B cell (primary cell): ENCODE results near the gene KRTAP5-8. TPM values are rescaled to one million over a fixed set of nuclear protein-coding genes. Genes with fewer than 3 reads are reported as not detected.

Experiments
- ATAC-seq: fragments of 200-7000 bp; cut with Tn5 transposase; one replicate; pipeline ENCODE4 v1.10.0; 2021; ENCODE audit warnings: low read depth, mild to moderate bottlenecking, moderate number of reproducible peaks, moderate library complexity
- CTCF ChIA-PET: fragments of 350-600 bp; sonication (Branson Sonifier 250); formaldehyde crosslinking; loops from one replicate; lab custom pipeline; 2021; ENCODE audit warnings: antibody characterized with exemption, inconsistent platforms; lab: Charles Lee
- POLR2A ChIA-PET: fragments of 350-600 bp; sonication (Branson Sonifier 250); formaldehyde crosslinking; loops from one replicate; lab custom pipeline; 2021; ENCODE audit warnings: antibody characterized with exemption; lab: Charles Lee
- DNase-seq: peaks from one replicate; pipeline ENCODE4 v3.0.0; 2013
- H2AFZ ChIP-seq: 2 replicates; pipeline ENCODE4 v1.6.1; 2012; ENCODE audit warnings: mild to moderate bottlenecking, low read depth, low read length; ENCODE audit not compliant: insufficient read depth, poor library complexity, severe bottlenecking
- H3K27ac ChIP-seq, 2 donors: 1 replicate in 1 of 2; 2 replicates in 1 of 2; pipeline ENCODE4 v1.5.1; 2012 to 2013; ENCODE audit warnings: low read length in 2 of 2, mild to moderate bottlenecking in 2 of 2, moderate library complexity in 1 of 2
- H3K27me3 ChIP-seq, 4 experiments: fragments of 200-600 bp in 1 of 4; sonication (generic) in 1 of 4; replicated peaks in 1 of 4; 1 replicate in 2 of 4; 2 replicates in 2 of 4; pipeline versions ENCODE4 v1.6.1 to v1.7.0; 2013 to 2016; ENCODE audit warnings: low read length in 3 of 4, mild to moderate bottlenecking in 2 of 4, mixed read lengths in 1 of 4, moderate library complexity in 1 of 4; ENCODE audit not compliant: insufficient read depth in 4 of 4, control insufficient read depth in 3 of 4; ENCODE audit errors: control extremely low read depth in 1 of 4
- H3K36me3 ChIP-seq, 2 experiments: replicated peaks in 1 of 2; 1 replicate in 1 of 2; 2 replicates in 1 of 2; pipeline versions ENCODE4 v1.6.1 to v1.7.1; 2013; ENCODE audit warnings: low read length in 1 of 2; ENCODE audit not compliant: insufficient read depth in 2 of 2, control insufficient read depth in 1 of 2; ENCODE audit errors: control extremely low read depth in 1 of 2, extremely low read depth in 1 of 2
- H3K4me1 ChIP-seq, 2 donors: fragments of 200-600 bp in 1 of 2; sonication (generic) in 1 of 2; 1 replicate in 1 of 2; 2 replicates in 1 of 2; pipeline versions ENCODE4 v1.5.1 to v1.6.1; 2013 to 2017; ENCODE audit warnings: low read length in 2 of 2; ENCODE audit not compliant: control insufficient read depth in 2 of 2, insufficient read depth in 2 of 2
- H3K4me2 ChIP-seq: replicated peaks from 2 replicates; pipeline ENCODE3; 2012; ENCODE audit warnings: mild to moderate bottlenecking, low read depth, low read length; ENCODE audit not compliant: poor library complexity, severe bottlenecking
- H3K4me3 ChIP-seq, 5 experiments: fragments of 200-600 bp in 1 of 5; sonication (generic) in 1 of 5; 1 replicate in 3 of 5; 2 replicates in 2 of 5; pipeline versions ENCODE4 v1.5.1 to v1.7.0; 2011 to 2016; ENCODE audit warnings: low read length in 4 of 5, mild to moderate bottlenecking in 4 of 5, low read depth in 2 of 5, control low read depth in 1 of 5, moderate library complexity in 1 of 5; ENCODE audit not compliant: insufficient read depth in 1 of 5; ENCODE audit errors: control extremely low read depth in 1 of 5, extremely low read depth in 1 of 5
- H3K79me2 ChIP-seq: fragments of 200-600 bp; sonication (generic); one replicate; pipeline ENCODE4 v1.6.0; 2016; ENCODE audit warnings: low read length; ENCODE audit not compliant: control insufficient read depth, insufficient read depth
- H3K9ac ChIP-seq: fragments of 200-600 bp; sonication (generic); 2 replicates; pipeline ENCODE4 v1.6.1; 2017; ENCODE audit warnings: mild to moderate bottlenecking, low read length, moderate library complexity
- H3K9me3 ChIP-seq, 3 donors: one replicate each; pipeline versions ENCODE4 v1.6.1 to v1.7.1; 2013; ENCODE audit warnings: low read length in 2 of 3; ENCODE audit not compliant: control insufficient read depth in 2 of 3, insufficient read depth in 1 of 3; ENCODE audit errors: control extremely low read depth in 1 of 3
- H4K20me1 ChIP-seq: 2 replicates; pipeline ENCODE4 v1.6.0; 2012; ENCODE audit warnings: mild to moderate bottlenecking, low read length; ENCODE audit not compliant: insufficient read depth, control insufficient read depth, poor library complexity, severe bottlenecking
- H3K27ac Mint-ChIP-seq: one replicate; pipeline ENCODE4 v1.8.0; 2021; ENCODE audit warnings: mixed read lengths
- H3K27me3 Mint-ChIP-seq: one replicate; pipeline ENCODE4 v1.8.0; 2021; ENCODE audit warnings: mixed read lengths
- H3K4me1 Mint-ChIP-seq: one replicate; pipeline ENCODE4 v1.8.0; 2021; ENCODE audit warnings: mixed read lengths
- H3K4me3 Mint-ChIP-seq: one replicate; pipeline ENCODE4 v1.8.0; 2021; ENCODE audit warnings: mixed read lengths
- H3K9me3 Mint-ChIP-seq: one replicate; pipeline ENCODE4 v1.8.0; 2022; ENCODE audit warnings: mixed read lengths; ENCODE audit not compliant: insufficient read depth
- CTCF ChIP-seq: fragments of 200-600 bp; IDR thresholded peaks from one replicate; pipeline ENCODE4 v1.8.0; 2022; ENCODE audit warnings: antibody characterized with exemption, mild to moderate bottlenecking
- EZH2 ChIP-seq: IDR thresholded peaks from 2 replicates; pipeline ENCODE4 v1.6.1; 2012; ENCODE audit warnings: borderline replicate concordance, low read depth, mild to moderate bottlenecking, moderate library complexity, low read length; ENCODE audit not compliant: insufficient read depth, poor library complexity, severe bottlenecking
- WGBS: methylation state at CpG from one replicate; pipeline ENCODE4 v1.1.5; 2013; ENCODE audit warnings: missing lambda C conversion rate; ENCODE audit not compliant: insufficient coverage; 5-methylcytosine and 5-hydroxymethylcytosine counted together
- intact Hi-C: fragments of 100-400 bp; cut with micrococcal nuclease; formaldehyde crosslinking; loops from one replicate; pipeline ENCODE4 v1.10.0; 2022
- polyA plus RNA-seq: library from polyadenylated mRNA; depleted of rRNA; stranded (reverse); fragments of >200 nt; gene quantifications from 2 replicates; pipeline ENCODE4 v1.2.3, GENCODE V29; 2012
- total RNA-seq, 2 donors: library from RNA; stranded (reverse); fragments of 120-200 nt in 1 of 2; gene quantifications; 1 replicate in 1 of 2; 2 replicates in 1 of 2; pipeline versions ENCODE4 v1.2.3 to v1.2.4, GENCODE V29; 2013 to 2022

KRTAP5-8 gene
- total and polyA plus RNA-seq, 2 donors (not counting 1 experiment from before 2014, with no cell fraction given), result 0.10 to 0.49 TPM

- no peak overlapping the region for H3K27ac Mint-ChIP-seq
- Histone ChIP-seq H2AFZ (no peak overlapping the region), H3K36me3 (peaks cover 0 to 13% of the 10 kb centered on the region in 2 experiments), H4K20me1 (no peaks in the 10 kb centered on the region), H3K9me3 (peaks cover 3 to 27% (median 25%) of the 10 kb centered on the region in 3 donors), H3K4me1 (no peaks in the 10 kb centered on the region), H3K79me2 (no peaks in the 10 kb centered on the region), H3K4me3 (no peak overlapping the region), H3K9ac (no peak overlapping the region), H3K27me3 (no peaks in the 10 kb centered on the region), H3K27ac (no peak overlapping the region), H3K4me2 (no peak overlapping the region)
- TF ChIP-seq EZH2 (no peak), CTCF (no peak)
- DNase-seq, result no peak
- H3K4me3 Mint-ChIP-seq, result no peak overlapping the region
- ChIA-PET CTCF (interaction anchor here (0.9 kb wide), 1 partner anchor 19 kb away, joined by 3 read pairs; no protein-coding TSS in a partner anchor), POLR2A (no interaction called here)
- intact Hi-C loops, result no loop called here
- no peaks in the 10 kb centered on the region for H3K27me3 Mint-ChIP-seq
- peaks cover 2% of the 10 kb centered on the region for H3K4me1 Mint-ChIP-seq
- 48% methylated on average over 5 of the region's 5 CpGs for WGBS
- peaks cover 15% of the 10 kb centered on the region for H3K9me3 Mint-ChIP-seq
- ATAC-seq, result no peak
Measured at GRCh38 chr11:71507102-71507501, 30.7 kb upstream of the KRTAP5-8 start.

GRCh38 chr11:71518506-71519471, 19.0 kb upstream of the KRTAP5-8 start:
- H3K4me3 Mint-ChIP-seq, result no peak overlapping the region
- intact Hi-C loops, result no loop called here
- H3K9me3 Mint-ChIP-seq, result peaks cover 6% of the 10 kb centered on the region
- Histone ChIP-seq H3K4me2 (no peak overlapping the region), H2AFZ (no peak overlapping the region), H3K4me3 (no peak overlapping the region), H3K79me2 (no peaks in the 10 kb centered on the region), H3K4me1 (no peaks in the 10 kb centered on the region), H3K27me3 (no peaks in the 10 kb centered on the region), H3K9ac (no peak overlapping the region), H4K20me1 (no peaks in the 10 kb centered on the region), H3K27ac (no peak overlapping the region), H3K36me3 (no peaks in the 10 kb centered on the region), H3K9me3 (peaks cover 0 to 6% (median 0%) of the 10 kb centered on the region in 3 donors)
- WGBS, result 95% methylated on average over 51 of the region's 55 CpGs
- H3K4me1 Mint-ChIP-seq, result no peaks in the 10 kb centered on the region
- DNase-seq (no peak), ATAC-seq (no peak)
- H3K27me3 Mint-ChIP-seq, result no peaks in the 10 kb centered on the region
- CTCF ChIA-PET, result no interaction called here
- TF ChIP-seq EZH2, result no peak
- TF ChIP-seq CTCF, result no peak
- POLR2A ChIA-PET, result no interaction called here
- H3K27ac Mint-ChIP-seq, result no peak overlapping the region
